H9 (cell line): ENCODE measurements around the gene FAM81A. TPM values are rescaled to one million over a fixed set of nuclear protein-coding genes. Genes with fewer than 3 reads are reported as not detected.

Experiments used
- DNase-seq: peaks from one replicate; pipeline ENCODE4 v3.0.0-alpha.2; 2017
- H2AFZ ChIP-seq: one replicate; pipeline ENCODE4 v1.6.1; 2013; ENCODE audit warnings: mild to moderate bottlenecking, low read length, control low read depth, moderate library complexity
- H2AK5ac ChIP-seq: 2 replicates; pipeline ENCODE4 v1.6.1; 2013; ENCODE audit warnings: low read length, control low read depth, mixed read lengths; ENCODE audit not compliant: insufficient read length
- H2BK120ac ChIP-seq: one replicate; pipeline ENCODE4 v1.6.1; 2013; ENCODE audit warnings: low read depth, mild to moderate bottlenecking, low read length, control low read depth, inconsistent platforms; ENCODE audit not compliant: poor library complexity, severe bottlenecking
- H2BK12ac ChIP-seq: 2 replicates; pipeline ENCODE4 v1.6.1; 2013; ENCODE audit warnings: low read length, control low read depth, mixed read lengths, low read depth; ENCODE audit not compliant: insufficient read length
- H2BK15ac ChIP-seq: 2 replicates; pipeline ENCODE4 v1.6.1; 2013; ENCODE audit warnings: low read depth, low read length, control low read depth
- H2BK20ac ChIP-seq: one replicate; pipeline ENCODE4 v1.6.1; 2013; ENCODE audit warnings: low read depth, mild to moderate bottlenecking, low read length, control low read depth, inconsistent platforms; ENCODE audit not compliant: poor library complexity, severe bottlenecking
- H2BK5ac ChIP-seq: 2 replicates; pipeline ENCODE4 v1.6.1; 2013; ENCODE audit warnings: low read length, control low read depth, mixed read lengths; ENCODE audit not compliant: insufficient read length
- H3K14ac ChIP-seq: 2 replicates; pipeline ENCODE4 v1.6.1; 2013; ENCODE audit warnings: low read length, control low read depth; ENCODE audit not compliant: insufficient read depth
- H3K18ac ChIP-seq: 2 replicates; pipeline ENCODE4 v1.6.1; 2013; ENCODE audit warnings: low read depth, mild to moderate bottlenecking, mixed read lengths, low read length, control low read depth; ENCODE audit not compliant: insufficient read length
- H3K23ac ChIP-seq: 2 replicates; pipeline ENCODE4 v1.6.1; 2013; ENCODE audit warnings: low read length, control low read depth, mixed read lengths, low read depth; ENCODE audit not compliant: insufficient read length
- H3K23me2 ChIP-seq: 2 replicates; pipeline ENCODE4 v1.6.1; 2013; ENCODE audit warnings: low read depth, mild to moderate bottlenecking, mixed read lengths, low read length, control low read depth; ENCODE audit not compliant: insufficient read length, poor library complexity, severe bottlenecking
- H3K27ac ChIP-seq: 2 replicates; pipeline ENCODE4 v1.5.1; 2013; ENCODE audit warnings: low read length, control low read depth, mixed read lengths, low read depth; ENCODE audit not compliant: insufficient read length
- H3K27me3 ChIP-seq: 2 replicates; pipeline ENCODE4 v1.6.1; 2013; ENCODE audit warnings: low read length, control low read depth, inconsistent platforms; ENCODE audit not compliant: insufficient read depth
- H3K4ac ChIP-seq: 2 replicates; pipeline ENCODE4 v1.6.1; 2013; ENCODE audit warnings: low read depth, mild to moderate bottlenecking, control low read depth, inconsistent platforms, low read length, moderate library complexity
- H3K4me1 ChIP-seq: 2 replicates; pipeline ENCODE4 v1.6.1; 2013; ENCODE audit warnings: low read length, control low read depth, inconsistent platforms; ENCODE audit not compliant: insufficient read depth
- H3K4me2 ChIP-seq: 2 replicates; pipeline ENCODE4 v1.6.1; 2013; ENCODE audit warnings: low read length, control low read depth, mixed read lengths; ENCODE audit not compliant: insufficient read length, insufficient read depth
- H3K56ac ChIP-seq: 2 replicates; pipeline ENCODE4 v1.6.1; 2013; ENCODE audit warnings: low read depth, mild to moderate bottlenecking, mixed read lengths, low read length, control low read depth; ENCODE audit not compliant: insufficient read length
- H3K79me1 ChIP-seq: 2 replicates; pipeline ENCODE4 v1.6.1; 2013; ENCODE audit warnings: low read depth, mild to moderate bottlenecking, moderate library complexity, low read length, control low read depth, inconsistent platforms; ENCODE audit not compliant: insufficient read depth, poor library complexity, severe bottlenecking
- H3K79me2 ChIP-seq: 2 replicates; pipeline ENCODE4 v1.6.1; 2013; ENCODE audit warnings: low read length, control low read depth, inconsistent platforms; ENCODE audit not compliant: insufficient read depth
- H3K9ac ChIP-seq: 2 replicates; pipeline ENCODE4 v1.6.1; 2013; ENCODE audit warnings: low read length, control low read depth, mixed read lengths; ENCODE audit not compliant: insufficient read length; ENCODE audit errors: extremely low read depth
- H3K9me3 ChIP-seq: one replicate; pipeline ENCODE4 v1.6.1; 2013; ENCODE audit warnings: low read depth, low read length, inconsistent platforms; ENCODE audit not compliant: control insufficient read depth
- H3T11ph ChIP-seq: one replicate; pipeline ENCODE4 v1.6.1; 2013; ENCODE audit warnings: mild to moderate bottlenecking, low read length, control low read depth, inconsistent platforms
- H4K20me1 ChIP-seq: one replicate; pipeline ENCODE4 v1.6.1; 2013; ENCODE audit not compliant: control insufficient read depth, insufficient read length, insufficient read depth
- H4K5ac ChIP-seq: 2 replicates; pipeline ENCODE4 v1.6.1; 2013; ENCODE audit warnings: low read depth, mild to moderate bottlenecking, mixed read lengths, low read length, control low read depth; ENCODE audit not compliant: insufficient read length
- H4K8ac ChIP-seq: replicated peaks from 2 replicates; pipeline ENCODE4 v1.6.1; 2013; ENCODE audit warnings: low read length, control low read depth, mixed read lengths, low read depth; ENCODE audit not compliant: insufficient read length
- H4K91ac ChIP-seq: 2 replicates; pipeline ENCODE4 v1.6.1; 2013; ENCODE audit warnings: low read depth, mild to moderate bottlenecking, moderate library complexity, mixed read lengths, low read length, control low read depth; ENCODE audit not compliant: insufficient read length
- H3K27ac Mint-ChIP-seq, 3 experiments: 2 replicates in 2 of 3; 3 replicates in 1 of 3; pipeline ENCODE4 v1.8.0; 2020 to 2021; ENCODE audit warnings: mixed read lengths in 3 of 3, mild to moderate bottlenecking in 1 of 3, moderate library complexity in 1 of 3
- H3K27me3 Mint-ChIP-seq: 2 replicates; pipeline ENCODE4 v1.8.0; 2021; ENCODE audit warnings: low read depth, mild to moderate bottlenecking, moderate library complexity, mixed read lengths
- H3K36me3 Mint-ChIP-seq, 3 experiments: 2 replicates in 2 of 3; 3 replicates in 1 of 3; pipeline ENCODE4 v1.8.0; 2020 to 2021; ENCODE audit warnings: low read depth in 3 of 3, mixed read lengths in 3 of 3; ENCODE audit not compliant: insufficient read depth in 1 of 3
- H3K4me1 Mint-ChIP-seq, 2 experiments: 2 replicates each; pipeline ENCODE4 v1.8.0; 2020; ENCODE audit warnings: mixed read lengths in 2 of 2
- H3K4me3 Mint-ChIP-seq, 2 experiments: 2 replicates in 1 of 2; 3 replicates in 1 of 2; pipeline ENCODE4 v1.8.0; 2020 to 2021; ENCODE audit warnings: mild to moderate bottlenecking in 2 of 2, mixed read lengths in 2 of 2, moderate library complexity in 1 of 2
- H3K9me3 Mint-ChIP-seq, 2 experiments: 2 replicates in 1 of 2; 3 replicates in 1 of 2; pipeline ENCODE4 v1.8.0; 2020; ENCODE audit warnings: mild to moderate bottlenecking in 2 of 2, mixed read lengths in 2 of 2, moderate library complexity in 1 of 2
- CTCF ChIP-seq: fragments of 200-600 bp; sonication (generic); conservative IDR thresholded peaks from 3 replicates; pipeline ENCODE4 v1.8.0; 2021; ENCODE audit warnings: antibody characterized with exemption, mild to moderate bottlenecking
- WGBS: extraction: QIAGEN DNeasy Blood & Tissue Kit; methylation state at CpG from one replicate; pipeline ENCODE4 v1.1.7; 2013; ENCODE audit warnings: missing lambda C conversion rate, low lambda C conversion rate, mixed read lengths; ENCODE audit not compliant: insufficient read length; ENCODE audit errors: extremely low coverage; 5-methylcytosine and 5-hydroxymethylcytosine counted together
- total RNA-seq: library from RNA; stranded (reverse); gene quantifications from 2 replicates; pipeline ENCODE4 v1.2.1, GENCODE V29; 2021

Gene FAM81A
- total RNA-seq, 1 experiment from 2014 or later: 1.7 TPM

- H3K9ac ChIP-seq: no peak overlapping the region
Measured at GRCh38 chr15:59406446-59406845, 31.5 kb upstream of the FAM81A start.

More at GRCh38 chr15:59406446-59406845, 31.5 kb upstream of the FAM81A start:
- no CpG with 5 or more reads among the region's 3 CpGs for WGBS
- Histone ChIP-seq H2BK15ac (no peak overlapping the region), H2BK12ac (no peak overlapping the region), H2BK5ac (no peak overlapping the region), H3K9me3 (no peaks in the 10 kb centered on the region), H3K23me2 (no peaks in the 10 kb centered on the region), H3K79me1 (no peaks in the 10 kb centered on the region), H4K20me1 (no peaks in the 10 kb centered on the region), H3K18ac (no peak overlapping the region), H3K27me3 (no peaks in the 10 kb centered on the region), H3K79me2 (no peaks in the 10 kb centered on the region), H3K14ac (no peak overlapping the region), H2AFZ (no peak overlapping the region), H2BK20ac (no peak overlapping the region), H3K23ac (no peak overlapping the region), H3K4ac (no peak overlapping the region), H3K4me2 (no peak overlapping the region), H2AK5ac (no peak overlapping the region), H4K5ac (no peak overlapping the region), H3K4me1 (peaks cover 2% of the 10 kb centered on the region; the same call in 1 of the 2 replicates), H3K56ac (no peak overlapping the region), H3K27ac (no peak overlapping the region), H4K91ac (no peak overlapping the region), H2BK120ac (no peak overlapping the region), H3T11ph (no peak overlapping the region), H4K8ac (no peak overlapping the region)
- H3K27me3 Mint-ChIP-seq: peaks cover 4% of the 10 kb centered on the region
- no peak for DNase-seq
- H3K4me1 Mint-ChIP-seq: peaks cover 18 to 25% of the 10 kb centered on the region in 2 experiments
- H3K4me3 Mint-ChIP-seq: no peak overlapping the region
- H3K27ac Mint-ChIP-seq: no peak overlapping the region
- peaks cover 0 to 4% (median 0%) of the 10 kb centered on the region in 3 experiments; a peak in 1 of 7 replicates for H3K36me3 Mint-ChIP-seq
- TF ChIP-seq CTCF: no peak
- no peaks in the 10 kb centered on the region for H3K9me3 Mint-ChIP-seq
